ENCODE data around the gene KDM7A. TPM values are rescaled to one million over a fixed set of nuclear protein-coding genes. Genes with fewer than 3 reads are reported as not detected.
A peak's percentile ranks its signal among the peaks of the same experiment; 100 is the strongest.

The KDM7A gene
- total RNA-seq, 4 donors from 2014 or later, result 59.0 to 108 (median 66.9) TPM

- Histone ChIP-seq H3K4me3 (no peak overlapping the region), H3K4me1 (peaks cover 0 to 6% of the 10 kb centered on the region in 2 donors), H3K27me3 (no peaks in the 10 kb centered on the region), H3K9me3 (no peaks in the 10 kb centered on the region), H3K27ac (no peak overlapping the region), H3K36me3 (no peaks in the 10 kb centered on the region)
- DNase-seq (no peak), ATAC-seq (no peak)
- TF ChIP-seq CTCF (IDR thresholded peaks at IDR 0.05 in 4 of 5, conservative IDR thresholded peaks at IDR 0.05 in 1 of 5) (no peak), POLR2A (IDR thresholded peaks at IDR 0.05) (no peak)
- in situ Hi-C loops (cut with MboI; ENCODE audit: low sequenced_read_pairs in 4 of 4) (no loop called here), intact Hi-C loops (cut with DNase I; ENCODE audit: low total_unique reads) (no loop called here)
These were observed 122.8 kb downstream of the KDM7A start for GRCh38 chr7:140053812-140054539.

GRCh38 chr7:140051820-140052219 is 125.0 kb downstream of the KDM7A start:
- DNase-seq, result no peak
- intact Hi-C loops (cut with DNase I; ENCODE audit: low total_unique reads), result no loop called here
- H3K4me1 ChIP-seq, result peaks cover 0 to 8% of the 10 kb centered on the region in 2 donors
- H3K9me3 ChIP-seq, result no peaks in the 10 kb centered on the region
- no peak overlapping the region for H3K4me3 ChIP-seq
- ATAC-seq, result no peak
- in situ Hi-C loops (cut with MboI; ENCODE audit: low sequenced_read_pairs in 4 of 4), result no loop called here
- no peaks in the 10 kb centered on the region for H3K36me3 ChIP-seq
- TF ChIP-seq POLR2A (IDR thresholded peaks at IDR 0.05), result no peak
- H3K27me3 ChIP-seq, result no peaks in the 10 kb centered on the region
- H3K27ac ChIP-seq, result no peak overlapping the region

GRCh38 chr7:140050100-140050499 is 126.7 kb downstream of the KDM7A start:
- H3K27ac ChIP-seq, result peak overlapping the region in 3 of 4 donors; percentile 18 to 53 (median 25)
- no peak for ATAC-seq
- in situ Hi-C loops (cut with MboI; ENCODE audit: low sequenced_read_pairs in 4 of 4), result no loop called here

GRCh38 chr7:140049339-140050024 is 127.3 kb downstream of the KDM7A start:
- in situ Hi-C loops (cut with MboI; ENCODE audit: low sequenced_read_pairs in 4 of 4), result no loop called here
- intact Hi-C loops (cut with DNase I; ENCODE audit: low total_unique reads), result no loop called here
- no peaks in the 10 kb centered on the region for H3K27me3 ChIP-seq
- ATAC-seq (no peak), DNase-seq (no peak)
- peaks cover 0 to 8% of the 10 kb centered on the region in 2 donors for H3K4me1 ChIP-seq
- no peaks in the 10 kb centered on the region for H3K9me3 ChIP-seq
- peak overlapping the region in 1 of 4 donors; percentile 27 for H3K27ac ChIP-seq
- H3K4me3 ChIP-seq, result no peak overlapping the region
- TF ChIP-seq POLR2A (IDR thresholded peaks at IDR 0.05) (no peak), CTCF (IDR thresholded peaks at IDR 0.05 in 4 of 5, conservative IDR thresholded peaks at IDR 0.05 in 1 of 5) (no peak)
- H3K36me3 ChIP-seq, result no peaks in the 10 kb centered on the region

More at GRCh38 chr7:140050100-140050499, 126.7 kb downstream of the KDM7A start:
- Histone ChIP-seq H3K9me3 (no peaks in the 10 kb centered on the region), H3K4me3 (no peak overlapping the region), H3K4me1 (peaks cover 0 to 8% of the 10 kb centered on the region in 2 donors), H3K27me3 (no peaks in the 10 kb centered on the region), H3K36me3 (no peaks in the 10 kb centered on the region)
- no peak for DNase-seq
- TF ChIP-seq POLR2A (IDR thresholded peaks at IDR 0.05), result no peak
- TF ChIP-seq CTCF (IDR thresholded peaks at IDR 0.05 in 4 of 5, conservative IDR thresholded peaks at IDR 0.05 in 1 of 5), result no peak
- intact Hi-C loops (cut with DNase I; ENCODE audit: low total_unique reads), result no loop called here

GRCh38 chr7:140048989-140049338 is 127.8 kb downstream of the KDM7A start:
- in situ Hi-C loops (cut with MboI; ENCODE audit: low sequenced_read_pairs in 4 of 4) (no loop called here), intact Hi-C loops (cut with DNase I; ENCODE audit: low total_unique reads) (no loop called here)
- no peak for TF ChIP-seq CTCF (IDR thresholded peaks at IDR 0.05 in 4 of 5, conservative IDR thresholded peaks at IDR 0.05 in 1 of 5)
- TF ChIP-seq POLR2A (IDR thresholded peaks at IDR 0.05), result no peak
- Histone ChIP-seq H3K9me3 (no peaks in the 10 kb centered on the region), H3K27ac (peak overlapping the region in 1 of 4 donors; percentile 27), H3K4me3 (no peak overlapping the region), H3K4me1 (peaks cover 0 to 8% of the 10 kb centered on the region in 2 donors), H3K36me3 (no peaks in the 10 kb centered on the region), H3K27me3 (no peaks in the 10 kb centered on the region)
- ATAC-seq (no peak), DNase-seq (no peak)

All from gastrocnemius medialis (tissue), 4 donors.